WTC11 (cell line): ENCODE results near the gene TSR3. TPM values are rescaled to one million over a fixed set of nuclear protein-coding genes. Genes with fewer than 3 reads are reported as not detected.

ENCODE experiments used
- ATAC-seq: fragments of 200-7000 bp; cut with Tn5 transposase; 2 replicates; pipeline ENCODE4 v1.10.0; 2021; ENCODE audit warnings: mild to moderate bottlenecking, moderate library complexity
- CTCF ChIA-PET: fragments of 300-600 bp; sonication (Branson Sonifier 250); formaldehyde crosslinking; loops from one replicate; lab custom pipeline; 2021; ENCODE audit warnings: antibody characterized with exemption; lab: Charles Lee
- POLR2A ChIA-PET: fragments of 350-600 bp; sonication (Branson Sonifier 250); formaldehyde crosslinking; loops from one replicate; lab custom pipeline; 2021; ENCODE audit warnings: antibody characterized with exemption; lab: Charles Lee
- DNase-seq: peaks from one replicate; pipeline ENCODE4 v3.0.0; 2021; ENCODE audit warnings: low spot score
- H3K27ac Mint-ChIP-seq: 2 replicates; pipeline ENCODE4 v1.8.0; 2021; ENCODE audit warnings: mixed read lengths
- H3K27me3 Mint-ChIP-seq: 2 replicates; pipeline ENCODE4 v1.8.0; 2021; ENCODE audit warnings: low read depth, mild to moderate bottlenecking, moderate library complexity, mixed read lengths
- H3K36me3 Mint-ChIP-seq: 2 replicates; pipeline ENCODE4 v1.8.0; 2021; ENCODE audit warnings: mixed read lengths
- H3K4me1 Mint-ChIP-seq: 2 replicates; pipeline ENCODE4 v1.8.0; 2022; ENCODE audit warnings: mixed read lengths
- H3K4me3 Mint-ChIP-seq: 2 replicates; pipeline ENCODE4 v1.8.0; 2021; ENCODE audit warnings: mild to moderate bottlenecking, moderate library complexity, mixed read lengths
- H3K9me3 Mint-ChIP-seq: 2 replicates; pipeline ENCODE4 v1.8.0; 2021; ENCODE audit warnings: mixed read lengths
- AR ChIP-seq: fragments of 250-450 bp; sonication (Bioruptor Pico); IDR thresholded peaks from 2 replicates; pipeline ENCODE4 v1.9.0; 2021; ENCODE audit warnings: mild to moderate bottlenecking
- ATF1 ChIP-seq: sonication (generic); formaldehyde crosslinking; IDR thresholded peaks from 2 replicates; pipeline ENCODE4 v1.8.1; 2023; ENCODE audit warnings: mild to moderate bottlenecking, moderate library complexity, missing genetic modification reagents
- ATF6 ChIP-seq: sonication (generic); formaldehyde crosslinking; IDR thresholded peaks from 2 replicates; pipeline ENCODE4 v1.8.1; 2023; ENCODE audit warnings: mild to moderate bottlenecking, missing genetic modification reagents
- CBFB ChIP-seq: sonication (generic); formaldehyde crosslinking; IDR thresholded peaks from 2 replicates; pipeline ENCODE4 v1.8.1; 2022; ENCODE audit warnings: mild to moderate bottlenecking, low read depth, missing genetic modification reagents
- E2F4 ChIP-seq: sonication (generic); formaldehyde crosslinking; IDR thresholded peaks from 2 replicates; pipeline ENCODE4 v1.8.1; 2022; ENCODE audit warnings: low read depth, mild to moderate bottlenecking, moderate library complexity, missing genetic modification reagents, borderline replicate concordance
- FOXP1 ChIP-seq: sonication (generic); formaldehyde crosslinking; IDR thresholded peaks from 2 replicates; pipeline ENCODE4 v1.8.0; 2022; ENCODE audit warnings: missing genetic modification reagents, mild to moderate bottlenecking, moderate library complexity, borderline replicate concordance
- MAX ChIP-seq: sonication (generic); formaldehyde crosslinking; IDR thresholded peaks from 2 replicates; pipeline ENCODE4 v1.8.0; 2022; ENCODE audit warnings: mild to moderate bottlenecking, missing genetic modification reagents
- PRRX2 ChIP-seq: fragments of 250-450 bp; sonication (Bioruptor Pico); IDR thresholded peaks from 2 replicates; pipeline ENCODE4 v1.8.0; 2021; ENCODE audit warnings: mild to moderate bottlenecking
- SMAD4 ChIP-seq: sonication (generic); formaldehyde crosslinking; IDR thresholded peaks from 2 replicates; pipeline ENCODE4 v1.8.0; 2022; ENCODE audit warnings: mild to moderate bottlenecking, missing genetic modification reagents
- SP1 ChIP-seq: sonication (generic); formaldehyde crosslinking; conservative IDR thresholded peaks from 2 replicates; pipeline ENCODE4 v1.8.1; 2022; ENCODE audit warnings: missing genetic modification reagents
- ZNF121 ChIP-seq: sonication (generic); formaldehyde crosslinking; IDR thresholded peaks from 2 replicates; pipeline ENCODE4 v1.8.0; 2023; ENCODE audit warnings: missing genetic modification reagents
- ZNF138 ChIP-seq: sonication (generic); formaldehyde crosslinking; conservative IDR thresholded peaks from 2 replicates; pipeline ENCODE4 v1.8.1; 2022; ENCODE audit warnings: mild to moderate bottlenecking, moderate library complexity, missing genetic modification reagents
- ZNF232 ChIP-seq: sonication (generic); formaldehyde crosslinking; IDR thresholded peaks from 2 replicates; pipeline ENCODE4 v1.8.0; 2022; ENCODE audit warnings: mild to moderate bottlenecking, missing genetic modification reagents
- ZNF281 ChIP-seq: sonication (generic); formaldehyde crosslinking; IDR thresholded peaks from 2 replicates; pipeline ENCODE4 v1.8.0; 2023; ENCODE audit warnings: mild to moderate bottlenecking, missing genetic modification reagents
- ZNF416 ChIP-seq: fragments of 250-450 bp; sonication (Bioruptor Pico); IDR thresholded peaks from 2 replicates; pipeline ENCODE4 v1.9.0; 2021; ENCODE audit warnings: mild to moderate bottlenecking, inconsistent platforms
- ZNF423 ChIP-seq: fragments of 250-450 bp; sonication (Bioruptor Pico); IDR thresholded peaks from 2 replicates; pipeline ENCODE4 v2.1.2; 2022; ENCODE audit warnings: mild to moderate bottlenecking, moderate library complexity
- ZNF532 ChIP-seq: fragments of 250-450 bp; sonication (Bioruptor Pico); IDR thresholded peaks from 2 replicates; pipeline ENCODE4 v1.9.0; 2021; ENCODE audit warnings: mild to moderate bottlenecking, borderline replicate concordance
- ZSCAN18 ChIP-seq: fragments of 250-450 bp; sonication (Bioruptor Pico); IDR thresholded peaks from 2 replicates; pipeline ENCODE4 v2.1.2; 2022; ENCODE audit warnings: mild to moderate bottlenecking, moderate library complexity
- total RNA-seq: library from RNA; stranded (reverse); gene quantifications from 3 replicates; pipeline ENCODE4 v1.2.3, GENCODE V29; 2021

Gene TSR3
- total RNA-seq, 1 experiment from 2014 or later, result 66.3 TPM

- Mint-ChIP-seq H3K27me3 (no peaks in the 10 kb centered on the region; the same call in 1 of the 2 replicates), H3K9me3 (no peaks in the 10 kb centered on the region), H3K4me3 (no peak overlapping the region), H3K36me3 (no peaks in the 10 kb centered on the region; the same call in 1 of the 2 replicates), H3K27ac (no peak overlapping the region), H3K4me1 (peaks cover 4% of the 10 kb centered on the region)
- ChIA-PET POLR2A (no interaction called here), CTCF (interaction anchor here (0.6 to 1.2 kb wide), 3 partner anchors 12 to 43 kb away, joined by 3 read pairs; no protein-coding TSS in a partner anchor)
- ATAC-seq (no peak), DNase-seq (no peak)
- TF ChIP-seq ZNF138 (CRISPR knock-in tag) (no peak), ZNF281 (CRISPR knock-in tag) (no peak)
Observed at GRCh38 chr16:1344499-1344898, 7.2 kb downstream of the TSR3 start.

GRCh38 chr16:1343428-1344242 is 8.0 kb downstream of the TSR3 start:
- ChIA-PET CTCF (interaction anchor here (0.6 to 2.1 kb wide), 9 partner anchors 10 to 380 kb away, joined by 3 to 16 read pairs (median 4); partner anchors contain the start of genes BAIAP3 and UQCC4), POLR2A (interaction anchor here (1.0 to 1.4 kb wide), 3 partner anchors 35 to 77 kb away, joined by 3 to 4 read pairs (median 3); partner anchors contain the start of genes UBE2I and UQCC4)
- Mint-ChIP-seq H3K4me1 (peaks cover 4% of the 10 kb centered on the region), H3K27me3 (no peaks in the 10 kb centered on the region; the same call in 1 of the 2 replicates), H3K36me3 (no peaks in the 10 kb centered on the region; the same call in 1 of the 2 replicates), H3K4me3 (peak overlapping the region; percentile 71), H3K27ac (peak overlapping the region; percentile 36; the same call in 1 of the 2 replicates), H3K9me3 (no peaks in the 10 kb centered on the region)
- ATAC-seq (no peak), DNase-seq (no peak)
- no peak for TF ChIP-seq FOXP1 (CRISPR knock-in tag)
- TF ChIP-seq ZNF121 (CRISPR knock-in tag), result no peak
- TF ChIP-seq ATF1 (CRISPR knock-in tag), result no peak
- TF ChIP-seq SMAD4 (CRISPR knock-in tag), result no peak
- TF ChIP-seq ZNF232 (CRISPR knock-in tag), result no peak
- no peak for TF ChIP-seq ZNF532 (CRISPR knock-in tag)
- TF ChIP-seq SP1 (CRISPR knock-in tag), result no peak
- TF ChIP-seq ZNF423 (CRISPR knock-in tag), result no peak
- TF ChIP-seq ATF6 (CRISPR knock-in tag), result no peak
- TF ChIP-seq ZSCAN18 (CRISPR knock-in tag), result no peak
- no peak for TF ChIP-seq AR (CRISPR knock-in tag)
- TF ChIP-seq E2F4 (CRISPR knock-in tag), result no peak
- TF ChIP-seq CBFB, result no peak
- TF ChIP-seq ZNF138 (CRISPR knock-in tag), result no peak
- no peak for TF ChIP-seq ZNF416 (CRISPR knock-in tag)
- TF ChIP-seq MAX (CRISPR knock-in tag), result no peak
- no peak for TF ChIP-seq PRRX2 (CRISPR knock-in tag)
